Neural progenitor cell (in vitro differentiated cells): ENCODE data around the gene ATXN7L2. TPM values are rescaled to one million over a fixed set of nuclear protein-coding genes. Genes with fewer than 3 reads are reported as not detected.
A peak's percentile ranks its signal among the peaks of the same experiment; 100 is the strongest.

Experiments
- DNase-seq: peaks from one replicate; pipeline ENCODE4 v3.0.0-alpha.2; 2016; ENCODE audit warnings: low spot score
- H2AFZ ChIP-seq: fragments of 200-600 bp; sonication (generic); replicated peaks from 2 replicates; pipeline ENCODE4 v1.6.1; 2016; ENCODE audit warnings: antibody characterized with exemption
- H3F3A ChIP-seq: fragments of 200-600 bp; sonication (generic); 2 replicates; pipeline ENCODE4 v1.6.1; 2016; ENCODE audit warnings: antibody characterized with exemption, low read depth
- H3K27ac ChIP-seq: fragments of 200-600 bp; sonication (generic); 2 replicates; pipeline ENCODE4 v1.5.1; 2016; ENCODE audit warnings: mild to moderate bottlenecking
- H3K27me3 ChIP-seq: fragments of 200-600 bp; sonication (generic); 2 replicates; pipeline ENCODE4 v1.6.1; 2016; ENCODE audit warnings: mild to moderate bottlenecking, moderate library complexity
- H3K36me3 ChIP-seq: fragments of 200-600 bp; sonication (generic); 2 replicates; pipeline ENCODE4 v1.5.1; 2016
- H3K4me1 ChIP-seq: fragments of 200-600 bp; sonication (generic); 2 replicates; pipeline ENCODE4 v1.6.1; 2016; ENCODE audit warnings: mixed run types
- H3K4me2 ChIP-seq: fragments of 200-600 bp; sonication (generic); 2 replicates; pipeline ENCODE4 v1.6.1; 2016
- H3K4me3 ChIP-seq: fragments of 200-600 bp; sonication (generic); 2 replicates; pipeline ENCODE4 v1.5.1; 2016
- H3K79me2 ChIP-seq: fragments of 200-600 bp; sonication (generic); 2 replicates; pipeline ENCODE4 v1.6.1; 2016; ENCODE audit warnings: low read depth
- H3K9ac ChIP-seq: fragments of 200-600 bp; sonication (generic); 2 replicates; pipeline ENCODE4 v1.6.1; 2016
- H3K9me3 ChIP-seq: fragments of 200-600 bp; sonication (generic); 2 replicates; pipeline ENCODE4 v1.5.1; 2016; ENCODE audit warnings: low read depth
- H4K20me1 ChIP-seq: fragments of 200-600 bp; sonication (generic); 2 replicates; pipeline ENCODE4 v1.6.1; 2016; ENCODE audit warnings: low read depth
- H3K27ac Mint-ChIP-seq: 3 replicates; pipeline ENCODE4 v1.8.0; 2021; ENCODE audit warnings: mixed read lengths
- H3K27me3 Mint-ChIP-seq: 2 replicates; pipeline ENCODE4 v1.8.0; 2022; ENCODE audit warnings: low read depth, mild to moderate bottlenecking, inconsistent platforms, moderate library complexity, mixed read lengths; ENCODE audit not compliant: insufficient read depth
- H3K36me3 Mint-ChIP-seq: 3 replicates; pipeline ENCODE4 v1.8.0; 2021; ENCODE audit warnings: mixed read lengths
- H3K4me1 Mint-ChIP-seq: 3 replicates; pipeline ENCODE4 v1.8.0; 2021; ENCODE audit warnings: mixed read lengths
- H3K4me3 Mint-ChIP-seq: 3 replicates; pipeline ENCODE4 v1.8.0; 2021; ENCODE audit warnings: mild to moderate bottlenecking, moderate library complexity, mixed read lengths
- H3K9me3 Mint-ChIP-seq: 3 replicates; pipeline ENCODE4 v1.8.0; 2020; ENCODE audit warnings: mixed read lengths
- CTCF ChIP-seq: fragments of 200-600 bp; sonication (generic); IDR thresholded peaks from 2 replicates; pipeline ENCODE4 v1.5.1; 2017; ENCODE audit warnings: antibody characterized with exemption, mild to moderate bottlenecking
- EZH2 ChIP-seq: fragments of 200-600 bp; sonication (generic); IDR thresholded peaks from 2 replicates; pipeline ENCODE4 v1.6.1; 2017; ENCODE audit warnings: antibody characterized with exemption, mild to moderate bottlenecking, moderate library complexity
- EZH2phosphoT487 ChIP-seq: fragments of 200-600 bp; sonication (generic); IDR thresholded peaks from 2 replicates; pipeline ENCODE4 v1.6.1; 2017; ENCODE audit warnings: antibody characterized with exemption
- total RNA-seq: library from RNA; depleted of rRNA; stranded (reverse); fragments of >200 nt; gene quantifications from 2 replicates; pipeline ENCODE4 v1.2.3, GENCODE V29; 2015; ENCODE audit warnings: low replicate concordance

Gene ATXN7L2
- total RNA-seq, 1 donor from 2014 or later: 6.5 TPM

- Mint-ChIP-seq H3K36me3 (peaks cover 6% of the 10 kb centered on the region), H3K4me3 (no peak overlapping the region), H3K9me3 (no peaks in the 10 kb centered on the region), H3K27me3 (peaks cover 16% of the 10 kb centered on the region), H3K4me1 (peaks cover 14% of the 10 kb centered on the region), H3K27ac (no peak overlapping the region)
- H3K27me3 ChIP-seq: no peaks in the 10 kb centered on the region
- H3K36me3 ChIP-seq: no peaks in the 10 kb centered on the region
- H2AFZ ChIP-seq: no peak overlapping the region
- H3K4me3 ChIP-seq: no peak overlapping the region
- no peak overlapping the region for H3K27ac ChIP-seq
- H3K79me2 ChIP-seq: peaks cover 6% of the 10 kb centered on the region
- H3K9ac ChIP-seq: no peak overlapping the region
- peak; percentile 73 for DNase-seq
- no peaks in the 10 kb centered on the region for H3K9me3 ChIP-seq
- TF ChIP-seq CTCF (peak; percentile 77), EZH2phosphoT487 (no peak)
- peaks cover 14% of the 10 kb centered on the region for H3F3A ChIP-seq
- H3K4me2 ChIP-seq: no peak overlapping the region
- H4K20me1 ChIP-seq: no peaks in the 10 kb centered on the region
- peaks cover 5% of the 10 kb centered on the region for H3K4me1 ChIP-seq
Observed at GRCh38 chr1:109490029-109490933, 6.6 kb downstream of the ATXN7L2 start.

- Histone ChIP-seq H4K20me1 (no peaks in the 10 kb centered on the region), H3K79me2 (peaks cover 6% of the 10 kb centered on the region), H3K4me3 (no peak overlapping the region), H3K27ac (no peak overlapping the region), H3K4me1 (peaks cover 5% of the 10 kb centered on the region), H3F3A (peaks cover 14% of the 10 kb centered on the region), H2AFZ (no peak overlapping the region), H3K36me3 (no peaks in the 10 kb centered on the region), H3K4me2 (no peak overlapping the region), H3K9me3 (no peaks in the 10 kb centered on the region), H3K27me3 (no peaks in the 10 kb centered on the region), H3K9ac (no peak overlapping the region)
- Mint-ChIP-seq H3K9me3 (no peaks in the 10 kb centered on the region), H3K27ac (no peak overlapping the region), H3K4me1 (peaks cover 11% of the 10 kb centered on the region), H3K27me3 (peaks cover 16% of the 10 kb centered on the region), H3K36me3 (peaks cover 6% of the 10 kb centered on the region), H3K4me3 (no peak overlapping the region)
- no peak for DNase-seq
- no peak for TF ChIP-seq CTCF
Observed at GRCh38 chr1:109490934-109491302, 7.2 kb downstream of the ATXN7L2 start.

DNA sequence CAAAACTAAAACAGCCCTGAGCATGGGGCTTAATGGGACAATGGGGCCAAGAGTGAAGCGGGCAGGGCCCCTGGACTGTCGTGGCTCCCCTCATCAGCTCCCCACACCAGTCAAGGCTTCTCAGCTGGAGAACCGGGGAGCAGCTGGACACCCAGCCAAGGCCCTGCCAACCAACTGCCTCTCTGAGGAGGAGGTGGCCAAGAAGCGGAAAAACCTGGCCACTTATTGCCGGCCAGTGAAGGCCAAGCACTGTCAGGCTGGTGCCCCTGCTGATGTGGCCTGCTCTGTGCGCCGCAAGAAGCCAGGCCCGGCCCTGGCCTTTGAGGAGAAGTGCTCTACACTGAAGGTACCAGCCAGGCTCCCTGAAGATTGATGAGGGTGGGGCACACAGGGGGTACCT is 7.7 kb downstream of the ATXN7L2 start:
- H4K20me1 ChIP-seq: no peaks in the 10 kb centered on the region
- H3K9me3 ChIP-seq: no peaks in the 10 kb centered on the region
- no peak overlapping the region for H2AFZ ChIP-seq
- H3K4me3 Mint-ChIP-seq: no peak overlapping the region
- H3K27ac Mint-ChIP-seq: no peak overlapping the region
- no peak overlapping the region for H3K4me3 ChIP-seq
- peaks cover 18% of the 10 kb centered on the region for H3K27me3 Mint-ChIP-seq
- TF ChIP-seq EZH2 (no peak), CTCF (no peak), EZH2phosphoT487 (no peak)
- peaks cover 10% of the 10 kb centered on the region for H3K36me3 Mint-ChIP-seq
- H3F3A ChIP-seq: peaks cover 14% of the 10 kb centered on the region
- H3K4me2 ChIP-seq: no peak overlapping the region
- H3K4me1 ChIP-seq: peaks cover 5% of the 10 kb centered on the region
- no peaks in the 10 kb centered on the region for H3K36me3 ChIP-seq
- no peaks in the 10 kb centered on the region for H3K27me3 ChIP-seq
- peaks cover 6% of the 10 kb centered on the region for H3K79me2 ChIP-seq
- H3K4me1 Mint-ChIP-seq: peaks cover 11% of the 10 kb centered on the region
- H3K9ac ChIP-seq: no peak overlapping the region
- no peak for DNase-seq
- no peaks in the 10 kb centered on the region for H3K9me3 Mint-ChIP-seq
- no peak overlapping the region for H3K27ac ChIP-seq
